Liver (tissue), 3 donors: ENCODE results near the gene OSBPL5.

Experiments used
- CTCF ChIP-seq: fragments of 150-350 bp; IDR thresholded peaks from 2 replicates; pipeline ENCODE4 v1.5.1; 2017; ENCODE audit warnings: improper control_type of control experiment, low read depth, low read length; ENCODE audit not compliant: missing input control
- EGR1 ChIP-seq, 2 donors: IDR thresholded peaks; 2 replicates each; pipeline ENCODE4 v1.6.1; 2016 to 2018; ENCODE audit warnings: antibody characterized with exemption in 2 of 2, low read depth in 2 of 2
- FOXA1 ChIP-seq: IDR thresholded peaks from 2 replicates; pipeline ENCODE4 v1.6.1; 2016; ENCODE audit warnings: antibody characterized with exemption
- GABPA ChIP-seq, 2 donors: IDR thresholded peaks in 1 of 2; conservative IDR thresholded peaks in 1 of 2; 2 replicates each; pipeline ENCODE4 v1.6.1; 2016; ENCODE audit warnings: antibody characterized with exemption in 2 of 2, mild to moderate bottlenecking in 1 of 2, moderate library complexity in 1 of 2
- RXRA ChIP-seq, 2 donors: IDR thresholded peaks; 2 replicates each; pipeline ENCODE4 v1.6.1; 2017 to 2018; ENCODE audit warnings: antibody characterized with exemption in 2 of 2, mild to moderate bottlenecking in 1 of 2
- donor health status: healthy.
- donor health status: healthy.

- TF ChIP-seq RXRA (IDR thresholded peaks at IDR 0.05) (no peak), GABPA (IDR thresholded peaks at IDR 0.05 in 1 of 2, conservative IDR thresholded peaks at IDR 0.05 in 1 of 2) (no peak), FOXA1 (no peak), CTCF (no peak), EGR1 (IDR thresholded peaks at IDR 0.05; ENCODE audit: low read depth in 2 of 2) (no peak)
Observed at GRCh38 chr11:3134651-3135480, 30.2 kb downstream of the OSBPL5 start.
